ENCODE results near the gene GADD45B. TPM values are rescaled to one million over a fixed set of nuclear protein-coding genes. Genes with fewer than 3 reads are reported as not detected.

The GADD45B gene
- total RNA-seq, 1 donor from 2014 or later: 291 TPM

GRCh38 chr19:2428756-2429711, 46.9 kb upstream of the GADD45B start:
- no peak overlapping the region for H3K27ac Mint-ChIP-seq
- no peak for TF ChIP-seq CTCF (IDR thresholded peaks at IDR 0.05)
- intact Hi-C loops (cut with micrococcal nuclease): no loop called here

GRCh38 chr19:2429917-2430535, 45.9 kb upstream of the GADD45B start:
- Mint-ChIP-seq H3K9me3 (no peaks in the 10 kb centered on the region), H3K4me3 (no peak overlapping the region), H3K4me1 (peaks cover 18% of the 10 kb centered on the region), H3K36me3 (ENCODE audit: low read depth) (peaks cover 35% of the 10 kb centered on the region), H3K27ac (no peak overlapping the region), H3K27me3 (no peaks in the 10 kb centered on the region)
- DNase-seq: no peak
- intact Hi-C loops (cut with micrococcal nuclease): no loop called here
- ChIA-PET CTCF (no interaction called here), POLR2A (interaction anchor here (0.6 kb wide), 1 partner anchor 438 kb away, joined by 4 read pairs; no protein-coding TSS in a partner anchor)
- ATAC-seq (ENCODE audit: low read depth): no peak
- TF ChIP-seq CTCF (IDR thresholded peaks at IDR 0.05): no peak

More at GRCh38 chr19:2428756-2429711, 46.9 kb upstream of the GADD45B start:
- Mint-ChIP-seq H3K36me3 (ENCODE audit: low read depth) (peaks cover 31% of the 10 kb centered on the region), H3K27me3 (no peaks in the 10 kb centered on the region), H3K4me1 (peaks cover 18% of the 10 kb centered on the region), H3K4me3 (no peak overlapping the region), H3K9me3 (no peaks in the 10 kb centered on the region)
- no peak for DNase-seq
- ChIA-PET CTCF (interaction anchor here (1.6 kb wide), 1 partner anchor 185 kb away, joined by 5 read pairs; no protein-coding TSS in a partner anchor), POLR2A (interaction anchor here (0.6 to 1.5 kb wide), 6 partner anchors 10 to 208 kb away, joined by 3 to 4 read pairs (median 3); no protein-coding TSS in a partner anchor)
- no peak for ATAC-seq (ENCODE audit: low read depth)

GRCh38 chr19:2431318-2432055, 44.4 kb upstream of the GADD45B start:
- ChIA-PET CTCF (no interaction called here), POLR2A (no interaction called here)
- H3K36me3 Mint-ChIP-seq (ENCODE audit: low read depth): peaks cover 40% of the 10 kb centered on the region
- DNase-seq (no peak), ATAC-seq (ENCODE audit: low read depth) (no peak)
- H3K27ac Mint-ChIP-seq: no peak overlapping the region
- no peak overlapping the region for H3K4me3 Mint-ChIP-seq
- no peaks in the 10 kb centered on the region for H3K9me3 Mint-ChIP-seq
- H3K4me1 Mint-ChIP-seq: peaks cover 10% of the 10 kb centered on the region
- H3K27me3 Mint-ChIP-seq: no peaks in the 10 kb centered on the region
- intact Hi-C loops (cut with micrococcal nuclease): no loop called here
- TF ChIP-seq CTCF (IDR thresholded peaks at IDR 0.05): no peak

- no peak for DNase-seq
- intact Hi-C loops (cut with micrococcal nuclease): no loop called here
- Mint-ChIP-seq H3K27ac (no peak overlapping the region), H3K4me3 (no peak overlapping the region), H3K4me1 (peaks cover 9% of the 10 kb centered on the region), H3K9me3 (no peaks in the 10 kb centered on the region), H3K36me3 (ENCODE audit: low read depth) (peaks cover 37% of the 10 kb centered on the region), H3K27me3 (no peaks in the 10 kb centered on the region)
- CTCF ChIA-PET: no interaction called here
- POLR2A ChIA-PET: no interaction called here
- no peak for TF ChIP-seq CTCF (IDR thresholded peaks at IDR 0.05)
- no peak for ATAC-seq (ENCODE audit: low read depth)
These were observed 43.6 kb upstream of the GADD45B start for GRCh38 chr19:2432131-2432848.
